Keratinocyte (primary cell): ENCODE results near the gene MICALL1. TPM values are rescaled to one million over a fixed set of nuclear protein-coding genes. Genes with fewer than 3 reads are reported as not detected.

ENCODE experiments used
- DNase-seq: peaks from one replicate; pipeline ENCODE4 v3.0.0-alpha.2; 2011; ENCODE audit warnings: low read depth, missing footprints, low spot score
- FAIRE-seq: peaks from 2 replicates; lab custom pipeline; 2011; peaks lifted over from hg19 to GRCh38; lab: Jason Lieb, UNC
- H2AFZ ChIP-seq: 2 replicates; pipeline ENCODE4 v1.6.0; 2012; ENCODE audit warnings: low read length, control low read depth, inconsistent platforms; ENCODE audit not compliant: control insufficient read depth
- H3K27ac ChIP-seq: 2 replicates; pipeline ENCODE4 v1.5.1; 2011; ENCODE audit warnings: low read length; ENCODE audit not compliant: control insufficient read depth, insufficient read depth
- H3K27me3 ChIP-seq: 3 replicates; pipeline ENCODE4 v1.6.0; 2011; ENCODE audit warnings: low read length; ENCODE audit not compliant: control insufficient read depth, insufficient read depth; ENCODE audit errors: extremely low read depth
- H3K36me3 ChIP-seq, 2 experiments: 2 replicates in 1 of 2; 3 replicates in 1 of 2; pipeline ENCODE4 v1.5.1; 2011; ENCODE audit warnings: low read length in 2 of 2, mild to moderate bottlenecking in 1 of 2; ENCODE audit not compliant: control insufficient read depth in 2 of 2, insufficient read depth in 2 of 2; ENCODE audit errors: extremely low read depth in 1 of 2
- H3K4me1 ChIP-seq: 3 replicates; pipeline ENCODE4 v1.5.1; 2011; ENCODE audit warnings: low read length; ENCODE audit not compliant: control insufficient read depth, insufficient read depth; ENCODE audit errors: extremely low read depth
- H3K4me2 ChIP-seq: 3 replicates; pipeline ENCODE4 v1.6.0; 2011; ENCODE audit warnings: low read depth, low read length; ENCODE audit not compliant: control insufficient read depth, insufficient read depth; ENCODE audit errors: extremely low read depth
- H3K4me3 ChIP-seq, 3 experiments: fragments of 200-600 bp in 1 of 3; sonication (generic) in 1 of 3; 2 replicates in 2 of 3; 3 replicates in 1 of 3; pipeline ENCODE4 v1.5.1; 2011 to 2016; ENCODE audit warnings: low read length in 3 of 3, mild to moderate bottlenecking in 3 of 3, control low read depth in 2 of 3, inconsistent platforms in 1 of 3, low read depth in 1 of 3, mixed read lengths in 1 of 3, mixed run types in 1 of 3, moderate library complexity in 1 of 3; ENCODE audit not compliant: control insufficient read depth in 2 of 3, insufficient read depth in 2 of 3; ENCODE audit errors: extremely low read depth in 1 of 3
- H3K79me2 ChIP-seq: 2 replicates; pipeline ENCODE4 v1.6.0; 2012; ENCODE audit warnings: low read length; ENCODE audit not compliant: control insufficient read depth, insufficient read depth
- H3K9ac ChIP-seq: 3 replicates; pipeline ENCODE4 v1.6.0; 2011; ENCODE audit warnings: low read length; ENCODE audit not compliant: control insufficient read depth, insufficient read depth; ENCODE audit errors: extremely low read depth
- H3K9me1 ChIP-seq: 3 replicates; pipeline ENCODE4 v1.6.0; 2011; ENCODE audit warnings: low read length; ENCODE audit not compliant: control insufficient read depth, insufficient read depth; ENCODE audit errors: extremely low read depth
- H3K9me3 ChIP-seq: 2 replicates; pipeline ENCODE4 v1.5.1; 2012; ENCODE audit warnings: low read depth, low read length; ENCODE audit not compliant: control insufficient read depth
- H4K20me1 ChIP-seq: 3 replicates; pipeline ENCODE4 v1.6.0; 2011; ENCODE audit warnings: low read length; ENCODE audit not compliant: control insufficient read depth, insufficient read depth; ENCODE audit errors: extremely low read depth
- CTCF ChIP-seq, 3 experiments: IDR thresholded peaks in 1 of 3; conservative IDR thresholded peaks in 1 of 3; optimal IDR thresholded peaks in 1 of 3; 2 replicates in 2 of 3; 3 replicates in 1 of 3; pipeline versions ENCODE3 to v1.5.1; 2011; ENCODE audit warnings: low read length in 3 of 3, mild to moderate bottlenecking in 3 of 3, moderate library complexity in 2 of 3, control low read depth in 1 of 3, inconsistent platforms in 1 of 3; ENCODE audit not compliant: insufficient read depth in 2 of 3; ENCODE audit errors: extremely low read depth in 1 of 3
- EZH2 ChIP-seq: IDR thresholded peaks from one replicate; pipeline ENCODE4 v1.6.1; 2012; ENCODE audit warnings: inconsistent platforms, mild to moderate bottlenecking, low read length, moderate library complexity
- dilution Hi-C: fragments of 300-500 bp; cut with MboI; formaldehyde crosslinking; loops from one replicate; pipeline ENCODE4 v1.7.0; 2020; ENCODE audit warnings: low sequenced_read_pairs; ENCODE audit not compliant: extremely low pct_ligation_motif_present
- polyA plus RNA-seq, 5 experiments: library from polyadenylated mRNA; depleted of rRNA in 3 of 5; stranded (reverse) in 3 of 5; stranded (forward) in 1 of 5; unstranded in 1 of 5; fragments of >200 nt; gene quantifications; 1 replicate in 1 of 5; 2 replicates in 3 of 5; 3 replicates in 1 of 5; pipeline versions ENCODE4 v1.2.1 to v1.2.3, GENCODE V29; 2011 to 2012; ENCODE audit warnings: missing spikeins in 2 of 5, low read depth in 1 of 5, low replicate concordance in 1 of 5

Gene MICALL1
- polyA plus RNA-seq, 1 donor (not counting 4 experiments of a cell fraction or from before 2014, with no cell fraction given), result 42.8 TPM

- Histone ChIP-seq H2AFZ (no peak overlapping the region), H3K9ac (no peak overlapping the region), H3K27me3 (no peaks in the 10 kb centered on the region), H3K4me2 (no peak overlapping the region), H3K79me2 (peaks cover 82% of the 10 kb centered on the region), H3K9me3 (no peaks in the 10 kb centered on the region), H4K20me1 (peaks cover 19% of the 10 kb centered on the region), H3K36me3 (peaks cover 53 to 64% of the 10 kb centered on the region in 2 experiments), H3K4me3 (no peak overlapping the region), H3K27ac (no peak overlapping the region), H3K9me1 (peaks cover 3% of the 10 kb centered on the region), H3K4me1 (peaks cover 38% of the 10 kb centered on the region)
- DNase-seq (no peak), FAIRE-seq (no peak)
- TF ChIP-seq CTCF (optimal IDR thresholded peaks at IDR 0.05 in 1 of 3, IDR thresholded peaks at IDR 0.05 in 1 of 3, conservative IDR thresholded peaks at IDR 0.05 in 1 of 3; ENCODE audit: extremely low read depth in 1 of 3, insufficient read depth in 2 of 3, low read length in 3 of 3) (no peak), EZH2 (no peak)
- dilution Hi-C loops, result no loop called here
Measured at GRCh38 chr22:37912171-37912570, 6.1 kb downstream of the MICALL1 start.

GRCh38 chr22:37913233-37913721 is 7.2 kb downstream of the MICALL1 start:
- H3K79me2 ChIP-seq, result peaks cover 82% of the 10 kb centered on the region
- H3K4me2 ChIP-seq, result no peak overlapping the region
- H3K9me1 ChIP-seq, result peaks cover 3% of the 10 kb centered on the region
- no peak overlapping the region for H3K27ac ChIP-seq
- TF ChIP-seq EZH2 (no peak), CTCF (optimal IDR thresholded peaks at IDR 0.05 in 1 of 3, IDR thresholded peaks at IDR 0.05 in 1 of 3, conservative IDR thresholded peaks at IDR 0.05 in 1 of 3; ENCODE audit: extremely low read depth in 1 of 3, insufficient read depth in 2 of 3, low read length in 3 of 3) (no peak)
- no peak overlapping the region for H3K4me3 ChIP-seq
- H3K9me3 ChIP-seq, result no peaks in the 10 kb centered on the region
- no peak overlapping the region for H2AFZ ChIP-seq
- DNase-seq (no peak), FAIRE-seq (no peak)
- peaks cover 21% of the 10 kb centered on the region for H4K20me1 ChIP-seq
- no peak overlapping the region for H3K9ac ChIP-seq
- peaks cover 29% of the 10 kb centered on the region for H3K4me1 ChIP-seq
- dilution Hi-C loops, result no loop called here
- H3K27me3 ChIP-seq, result no peaks in the 10 kb centered on the region
- peaks cover 61 to 66% of the 10 kb centered on the region in 2 experiments for H3K36me3 ChIP-seq
